NCI-H1092 (cell line): ENCODE results near the gene TNNT2.

Source experiments
- DNase-seq: peaks from one replicate; lab custom pipeline; 2025; lab: John Stamatoyannopoulos, UW

Gene TNNT2

DNA sequence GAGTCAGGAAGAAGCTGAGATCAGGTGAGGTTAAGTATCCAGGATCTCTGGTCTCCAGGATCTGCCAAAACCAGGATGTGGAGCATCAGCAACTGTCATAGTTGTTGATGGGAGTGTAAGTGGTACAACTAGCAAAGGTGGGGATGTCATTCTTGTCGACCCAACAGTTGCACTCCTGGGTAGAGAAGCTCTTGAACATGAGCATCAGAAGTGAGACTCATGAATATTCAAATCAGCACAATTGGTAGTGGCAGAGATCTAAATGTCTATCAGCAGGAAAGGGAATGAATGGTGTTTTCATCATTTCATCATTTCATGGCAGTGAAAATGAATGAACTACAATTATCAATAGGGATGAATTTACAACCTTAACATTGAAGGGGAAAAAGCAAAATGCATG lies 25.9 kb upstream of the TNNT2 start:
- no peak for DNase-seq

- DNase-seq = no peak
Observed at GRCh38 chr1:201401700-201402099, 24.2 kb upstream of the TNNT2 start.

GRCh38 chr1:201400852-201401230 lies 23.4 kb upstream of the TNNT2 start:
- DNase-seq = no peak

GRCh38 chr1:201400212-201400851 lies 22.9 kb upstream of the TNNT2 start:
- DNase-seq = no peak

GRCh38 chr1:201399352-201400126 lies 22.1 kb upstream of the TNNT2 start:
- DNase-seq = no peak

DNA sequence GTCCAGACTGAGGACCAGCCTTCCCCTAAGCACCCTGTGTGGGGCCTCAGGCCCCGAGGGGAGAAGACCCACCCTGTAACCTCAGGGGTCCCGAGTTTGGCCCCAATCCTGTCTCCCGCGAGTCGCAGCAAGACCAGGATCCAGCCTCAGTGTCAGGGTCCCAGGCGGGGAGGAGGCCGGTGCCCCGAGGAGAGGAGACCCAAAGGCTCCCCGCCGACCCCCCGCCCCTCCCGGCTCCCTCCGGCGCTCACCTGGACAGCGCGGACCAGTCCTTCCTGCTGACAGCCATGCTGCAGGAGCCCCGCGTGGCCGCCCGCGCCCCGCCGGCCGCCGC lies 21.5 kb upstream of the TNNT2 start, which contains the start of gene LAD1:
LAD1 (minus strand) TSS at position 307 of the 334 bp plus-strand sequence; CDS start at position 289, 18 bp downstream.
- DNase-seq = no peak

- DNase-seq = no peak
Observed at GRCh38 chr1:201397675-201398074, 20.2 kb upstream of the TNNT2 start.

DNA sequence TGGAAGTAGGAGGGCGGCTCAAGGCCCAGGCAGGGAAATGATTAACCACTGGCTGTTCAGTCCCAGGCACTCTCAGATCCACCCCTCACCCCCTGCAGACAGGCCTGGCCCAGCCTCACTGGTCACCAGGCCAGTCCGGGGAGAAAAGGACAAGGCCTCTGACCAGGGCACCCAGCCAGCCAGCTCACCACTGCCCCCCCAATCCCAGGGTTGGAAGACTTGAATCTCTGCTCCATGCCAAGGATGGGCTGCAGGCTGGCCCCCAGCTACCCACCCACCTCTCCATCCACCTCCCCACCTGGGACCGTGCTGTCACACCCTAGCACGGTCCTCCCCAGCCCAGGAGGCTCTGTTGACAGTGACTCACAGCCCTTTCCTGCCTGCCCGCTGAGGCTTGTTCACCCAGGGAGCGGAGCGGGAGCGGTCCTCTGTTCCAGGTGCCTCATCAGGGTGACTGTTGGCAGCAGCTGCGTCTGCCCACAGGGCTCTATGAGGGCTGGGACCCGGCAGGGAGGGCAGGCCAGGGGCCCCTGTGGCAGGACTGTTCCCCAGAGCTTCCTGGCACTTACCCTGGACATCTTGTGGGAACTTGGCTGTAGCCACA lies 19.5 kb upstream of the TNNT2 start:
- DNase-seq = no peak

DNA sequence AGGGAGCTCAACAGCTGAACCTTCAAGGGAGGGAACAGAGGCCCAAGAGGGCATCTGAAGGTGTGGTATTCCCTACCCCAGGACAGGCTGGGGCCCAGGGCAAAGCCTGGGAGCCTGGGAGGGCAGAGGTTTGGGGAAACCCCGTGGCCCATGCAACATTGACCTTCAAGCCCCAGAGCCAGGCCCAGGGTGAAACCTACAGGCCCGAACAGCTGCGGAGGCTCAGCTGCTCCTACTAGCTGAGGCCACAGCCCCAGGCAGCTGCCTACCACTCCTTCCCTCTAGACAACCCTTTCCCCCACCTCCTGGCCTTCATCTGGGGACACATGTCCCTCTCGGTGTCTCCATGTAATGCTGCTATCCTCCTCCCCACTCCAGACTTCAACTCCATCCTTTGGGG lies 18.5 kb upstream of the TNNT2 start:
- DNase-seq = no peak

DNA sequence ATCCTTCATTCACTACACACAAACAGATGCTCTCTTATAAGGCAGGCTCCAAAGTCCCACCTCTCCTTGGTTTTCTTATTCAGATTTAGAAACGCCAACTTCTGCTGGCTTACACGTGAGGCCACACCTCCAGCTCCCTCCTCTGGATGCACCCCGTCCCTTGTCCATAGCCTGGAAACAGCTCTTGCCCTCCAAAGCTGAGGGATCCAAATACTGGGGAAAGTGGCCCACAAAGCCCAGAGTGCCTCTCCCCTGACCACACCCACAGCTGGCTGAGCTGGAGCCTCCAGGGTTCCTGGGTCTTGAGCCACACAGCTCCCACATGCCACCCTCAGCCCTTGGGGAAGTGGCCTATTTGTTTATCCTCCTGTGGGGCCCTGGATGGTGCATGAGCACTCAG lies 17.1 kb upstream of the TNNT2 start:
- no peak for DNase-seq

GRCh38 chr1:201393076-201393475 lies 15.6 kb upstream of the TNNT2 start:
- DNase-seq = no peak

DNA sequence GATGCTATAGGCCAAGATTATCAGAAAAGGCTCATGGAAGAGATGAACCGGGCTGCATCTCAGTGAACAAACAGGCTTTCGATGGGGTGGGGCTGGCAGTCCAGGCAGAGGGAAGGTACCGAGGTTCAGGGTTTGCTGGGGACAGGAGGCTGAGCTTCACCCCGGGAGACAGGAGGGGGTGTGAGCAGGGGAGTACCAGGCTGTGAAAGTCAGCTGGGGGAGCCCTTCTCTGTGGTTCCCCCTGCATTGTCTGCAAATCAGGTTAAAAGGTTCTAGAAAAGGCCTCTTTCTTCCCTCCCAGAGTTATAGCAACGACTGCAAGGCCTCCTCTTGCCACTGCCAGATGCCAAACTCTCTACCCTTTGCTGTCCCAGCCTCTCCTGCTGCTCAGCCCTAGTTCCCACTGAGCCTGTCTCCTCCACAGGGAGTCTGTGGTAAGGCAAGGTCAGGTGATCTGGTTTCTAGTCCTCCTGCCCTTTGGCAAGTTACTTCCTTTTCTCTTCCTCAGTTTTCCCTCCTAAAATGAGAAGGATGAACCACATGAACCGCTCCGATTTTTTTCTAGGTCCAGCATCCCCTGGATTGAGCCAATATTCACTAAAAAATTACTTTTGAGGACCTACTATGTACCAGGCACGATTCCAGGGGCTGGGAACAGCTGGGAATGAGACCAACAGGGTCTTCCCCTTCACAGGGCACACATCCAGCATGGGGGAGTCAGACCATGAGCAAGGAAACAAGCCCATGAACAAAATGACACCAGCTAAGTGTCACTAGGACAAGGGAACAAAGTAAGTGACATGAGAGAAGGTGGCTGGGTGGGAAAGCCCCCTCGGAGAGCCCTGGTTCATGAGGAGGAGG lies 14.4 kb upstream of the TNNT2 start:
- no peak for DNase-seq

DNA sequence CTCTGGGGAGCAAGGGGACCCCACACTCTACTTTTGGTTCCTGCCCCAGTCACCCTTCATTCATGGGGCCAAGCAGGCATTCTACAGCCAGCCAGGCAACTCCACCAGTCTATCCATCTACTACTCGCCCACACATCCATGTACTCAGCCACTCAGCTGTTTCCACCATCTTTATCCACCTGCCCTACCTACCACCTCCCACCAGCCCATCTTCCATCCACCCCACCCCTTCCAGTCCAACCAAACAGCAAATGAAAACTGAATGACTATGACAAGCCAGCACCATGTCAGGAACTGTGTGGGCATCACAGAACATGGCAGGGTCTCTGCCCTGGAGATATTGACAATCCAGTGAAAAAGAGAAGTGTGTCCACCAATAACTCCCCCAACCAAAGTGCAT lies 13.7 kb upstream of the TNNT2 start:
- DNase-seq = no peak

- no peak for DNase-seq
Observed at GRCh38 chr1:201389051-201389450, 11.6 kb upstream of the TNNT2 start.

GRCh38 chr1:201386208-201386607 lies 8.7 kb upstream of the TNNT2 start:
- no peak for DNase-seq

DNA sequence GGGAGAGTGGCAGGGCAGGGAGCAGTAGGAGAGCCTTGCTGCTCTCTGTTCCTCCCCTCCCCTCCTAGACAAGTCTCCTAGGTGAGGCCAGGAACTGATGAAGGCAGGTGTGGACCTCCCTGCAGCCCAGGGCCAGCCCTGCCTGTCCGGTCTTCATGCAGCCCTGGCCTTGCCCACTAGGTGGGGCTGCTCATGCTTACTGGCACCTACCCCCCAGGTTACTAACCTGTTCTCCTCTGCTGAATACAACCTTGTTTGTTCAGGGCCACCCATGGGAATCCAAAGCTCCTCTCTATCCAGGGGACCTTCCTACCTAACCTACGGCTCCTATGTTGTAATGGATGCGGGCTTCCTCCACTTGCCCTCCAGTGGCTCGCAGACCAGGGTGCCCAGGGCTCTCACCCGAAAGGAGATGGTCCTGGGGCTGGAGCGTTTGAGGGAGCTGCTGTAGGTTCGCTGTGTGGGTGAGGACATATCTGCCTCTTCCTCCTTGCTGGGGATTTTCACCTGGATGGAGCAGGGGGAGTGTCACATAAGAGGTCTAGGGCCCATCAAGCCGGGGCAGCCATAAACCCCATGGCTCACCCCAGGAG lies 7.9 kb upstream of the TNNT2 start:
- peak; percentile 33 for DNase-seq

GRCh38 chr1:201384406-201384782 lies 6.9 kb upstream of the TNNT2 start:
- no peak for DNase-seq

GRCh38 chr1:201383647-201384405 lies 6.3 kb upstream of the TNNT2 start:
- DNase-seq = peak; percentile 26

GRCh38 chr1:201381130-201381529 lies 3.6 kb upstream of the TNNT2 start:
- DNase-seq = peak; percentile 62

DNA sequence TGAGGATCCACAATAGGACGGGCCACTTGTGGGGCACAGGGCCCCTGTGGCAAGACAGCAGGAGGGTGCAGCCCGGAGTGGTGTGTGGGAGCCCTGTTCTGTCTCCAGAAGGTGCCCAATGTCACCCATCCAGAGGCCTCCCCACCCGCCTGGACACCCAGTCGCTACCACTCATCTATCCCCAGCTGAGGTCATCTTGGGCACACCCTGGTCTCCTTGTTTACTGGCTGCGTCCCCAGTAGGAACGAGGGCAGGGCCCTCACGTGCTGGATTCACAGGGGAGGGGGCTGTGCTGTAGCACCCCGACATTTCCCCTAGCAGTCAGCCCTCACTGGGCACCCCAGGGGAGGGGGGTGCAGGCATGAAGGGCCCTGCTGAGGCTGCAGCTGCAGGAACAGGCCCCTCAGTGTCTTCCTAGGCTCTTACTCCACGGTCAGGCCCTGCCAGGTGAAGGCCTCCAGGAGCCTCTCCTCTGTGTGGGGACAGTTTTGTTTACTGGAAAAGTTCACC lies 2.3 kb upstream of the TNNT2 start:
- DNase-seq = no peak

- DNase-seq = no peak
Observed at GRCh38 chr1:201378804-201379203, 1.3 kb upstream of the TNNT2 start.
